Right hindlimb (tissue), 1 donor: Measurements from ENCODE around the gene DYDC1.
"Not testable (repeated sequence)": the region's sequence is repeated elsewhere in the genome, so short reads cannot be mapped to it uniquely, and the experiment has no call there.

ENCODE experiments used
- DNase-seq: peaks from one replicate; pipeline ENCODE4 v3.0.0-alpha.2; 2018

The DYDC1 gene

GRCh38 chr10:80333983-80334382 is 22.6 kb downstream of the DYDC1 start:
- no peak for DNase-seq

DNA sequence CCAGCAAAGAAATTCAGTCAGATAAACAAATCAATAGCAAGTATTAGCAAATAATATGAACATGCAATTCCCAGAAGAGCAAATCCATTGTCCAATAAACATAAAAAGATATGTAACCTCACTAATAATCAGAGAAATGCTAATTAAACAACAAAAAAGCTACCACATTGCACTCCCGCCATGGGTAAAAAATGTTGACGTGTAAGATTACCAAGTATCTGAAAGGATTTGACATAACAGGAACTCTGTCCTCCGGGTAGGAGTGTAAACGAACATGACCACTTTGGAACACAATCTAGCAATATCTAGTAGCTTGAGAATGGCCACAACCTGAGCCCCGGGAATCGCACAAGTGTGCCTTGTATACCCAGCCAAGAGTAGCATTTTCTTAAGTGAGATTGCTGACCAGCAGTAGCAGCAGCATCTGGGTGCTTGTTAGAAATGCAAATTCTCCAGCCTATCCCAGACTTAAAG is 31.6 kb downstream of the DYDC1 start:
- no peak for DNase-seq

DNA sequence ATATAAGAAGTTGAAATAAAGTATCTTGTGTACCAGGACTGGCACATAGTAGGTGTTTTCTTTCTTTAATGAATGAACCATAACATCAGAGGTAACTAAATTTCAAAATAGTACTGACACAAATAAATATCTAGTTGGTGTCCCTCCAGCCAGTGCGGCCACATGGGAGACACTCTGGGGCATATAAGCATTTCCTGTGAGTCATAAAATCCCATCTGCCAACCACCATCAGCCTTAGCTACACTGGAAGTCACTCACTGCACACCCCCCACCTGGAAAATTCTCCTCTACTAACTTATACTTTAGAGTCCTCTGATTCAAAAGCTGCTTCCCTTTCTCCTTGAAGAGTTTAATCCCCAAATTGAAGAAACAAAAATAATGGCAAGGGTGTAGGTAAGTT is 32.5 kb downstream of the DYDC1 start:
- no peak for DNase-seq

DNA sequence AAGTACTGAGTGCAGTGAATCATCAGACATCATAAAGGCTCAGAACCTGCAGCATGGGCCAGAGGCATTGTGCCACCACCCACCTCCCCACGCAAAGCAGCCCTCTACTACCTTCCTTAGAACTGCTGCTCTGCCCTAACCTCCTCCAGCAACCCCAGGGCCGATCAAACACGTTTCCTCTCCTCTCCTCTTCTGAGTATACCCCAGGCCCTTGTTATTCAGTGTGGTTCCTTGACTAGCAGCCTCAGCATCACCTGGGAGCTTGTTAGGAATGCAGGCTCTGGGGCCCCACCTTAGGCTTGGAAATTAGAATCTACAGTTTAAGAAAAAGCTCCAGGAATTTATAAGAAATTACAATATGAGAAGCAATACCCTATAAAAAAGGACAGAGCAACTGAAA is 33.2 kb downstream of the DYDC1 start:
- DNase-seq, result no peak

DNA sequence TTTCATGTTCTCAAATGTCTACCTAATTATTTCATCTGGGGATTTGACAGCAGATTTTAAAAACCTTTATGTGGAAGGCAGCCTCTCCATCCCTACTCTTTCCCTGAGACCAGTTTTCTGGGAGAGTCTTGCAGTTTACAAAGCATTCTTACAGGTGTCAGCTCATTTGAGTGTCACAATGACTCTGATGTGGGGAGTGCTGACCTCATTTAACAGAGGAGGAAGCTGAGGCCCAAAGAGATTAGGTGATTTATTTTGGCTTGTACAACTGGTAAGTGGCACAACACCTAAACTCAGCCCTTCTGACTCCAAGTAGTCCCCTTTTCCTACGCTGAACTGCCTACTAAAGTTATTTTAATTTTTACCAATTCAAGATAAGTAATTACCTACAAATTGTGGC is 33.8 kb downstream of the DYDC1 start:
- DNase-seq, result no peak

GRCh38 chr10:80322158-80322557 is 34.4 kb downstream of the DYDC1 start:
- no peak for DNase-seq

- DNase-seq, result no peak
These were observed 35.4 kb downstream of the DYDC1 start for GRCh38 chr10:80321183-80321582.

- no peak for DNase-seq
These were observed 36.2 kb downstream of the DYDC1 start for GRCh38 chr10:80320377-80320776.

GRCh38 chr10:80319725-80320290 is 36.7 kb downstream of the DYDC1 start:
- no peak for DNase-seq

- DNase-seq, result no peak
These were observed 37.2 kb downstream of the DYDC1 start for GRCh38 chr10:80319318-80319717.

DNA sequence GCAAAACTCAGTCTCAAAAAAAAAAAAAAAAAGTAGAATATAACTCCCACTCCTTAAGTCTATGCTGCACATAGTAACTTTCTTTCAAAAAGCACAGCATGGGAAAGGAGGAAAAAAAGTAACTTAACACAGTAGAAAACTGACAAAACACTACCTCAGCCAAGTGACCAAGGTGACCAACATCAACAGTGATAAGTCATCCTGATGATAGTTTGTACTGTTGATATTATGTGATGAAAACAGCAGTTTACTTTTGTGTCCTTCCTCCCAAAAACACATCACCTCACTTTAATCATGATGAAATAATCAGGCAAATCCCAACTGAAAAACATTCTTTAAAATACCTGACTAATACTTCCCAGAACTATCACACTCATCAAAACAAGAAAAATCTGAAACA is 37.8 kb downstream of the DYDC1 start:
- DNase-seq, result no peak

- DNase-seq, result no peak
These were observed 41.2 kb downstream of the DYDC1 start for GRCh38 chr10:80315391-80315790.

DNA sequence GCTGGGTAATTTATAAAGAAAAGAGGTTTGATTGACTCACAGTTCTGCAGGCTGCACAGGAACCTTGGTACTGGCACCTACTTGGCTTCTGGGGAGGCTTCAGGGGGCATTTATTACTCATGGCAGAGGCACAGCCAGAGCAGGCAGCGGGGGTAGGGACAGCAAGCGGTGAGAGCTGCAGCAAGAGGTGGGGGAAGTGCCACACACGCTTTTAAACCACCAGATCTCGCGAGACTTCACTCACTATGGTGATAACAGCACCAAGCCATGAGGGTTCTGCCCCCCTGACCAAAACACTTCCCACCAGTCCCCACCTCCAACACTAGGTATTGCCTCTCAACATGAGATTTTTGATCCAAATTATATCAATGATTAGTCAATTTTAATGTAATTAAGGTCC is 43.0 kb downstream of the DYDC1 start:
- no peak for DNase-seq

- not testable (repeated sequence) for DNase-seq
These were observed 50.6 kb downstream of the DYDC1 start for GRCh38 chr10:80305989-80306388.

DNA sequence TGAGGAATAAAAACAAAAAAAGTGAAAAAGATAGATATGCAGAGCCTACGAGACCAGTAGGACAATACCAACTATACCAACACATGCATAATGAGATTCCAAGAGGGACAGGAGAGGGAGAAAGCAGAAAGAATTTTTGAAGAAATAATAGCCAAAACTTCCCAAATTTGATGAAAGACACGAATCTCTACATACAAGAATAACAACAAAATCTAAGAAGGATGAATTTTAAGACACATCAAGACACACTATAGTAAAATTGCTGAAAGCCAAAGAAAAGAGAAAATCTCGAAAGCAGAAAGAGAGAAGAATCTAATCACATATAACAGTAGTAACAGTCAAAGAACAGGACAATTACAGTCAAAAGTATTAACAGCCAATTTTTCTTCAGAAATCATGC is 59.6 kb downstream of the DYDC1 start:
- no peak for DNase-seq

DNA sequence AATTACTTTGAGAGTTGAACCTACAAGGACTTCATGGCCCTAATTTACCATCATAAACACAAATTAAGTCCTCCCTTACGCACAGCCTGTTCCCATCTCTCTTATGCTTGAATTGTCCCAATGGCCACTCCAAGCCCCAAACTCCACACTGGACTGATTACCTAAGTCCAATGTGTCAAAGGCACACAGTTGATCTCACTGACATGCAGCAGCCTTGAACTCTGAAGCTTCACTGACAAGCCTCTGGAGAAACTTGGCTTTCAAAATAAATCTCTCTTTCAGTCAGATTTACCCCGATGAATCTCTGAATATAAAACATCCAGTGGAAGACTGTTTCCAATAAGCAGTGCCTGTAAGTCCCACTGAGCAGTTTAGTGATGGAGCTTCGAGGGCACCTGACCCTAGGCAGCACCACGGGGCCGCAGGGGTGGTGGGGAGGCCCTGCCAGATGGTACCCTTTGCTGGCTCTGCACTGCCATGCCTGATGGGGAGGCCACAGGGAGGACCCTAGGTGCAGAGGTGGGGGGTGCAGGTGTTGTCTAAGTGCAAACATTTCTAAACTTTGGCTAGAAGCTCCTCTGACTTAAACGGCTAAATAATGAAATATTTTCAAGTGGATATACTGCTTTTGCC is 63.8 kb downstream of the DYDC1 start:
- DNase-seq, result no peak

DNA sequence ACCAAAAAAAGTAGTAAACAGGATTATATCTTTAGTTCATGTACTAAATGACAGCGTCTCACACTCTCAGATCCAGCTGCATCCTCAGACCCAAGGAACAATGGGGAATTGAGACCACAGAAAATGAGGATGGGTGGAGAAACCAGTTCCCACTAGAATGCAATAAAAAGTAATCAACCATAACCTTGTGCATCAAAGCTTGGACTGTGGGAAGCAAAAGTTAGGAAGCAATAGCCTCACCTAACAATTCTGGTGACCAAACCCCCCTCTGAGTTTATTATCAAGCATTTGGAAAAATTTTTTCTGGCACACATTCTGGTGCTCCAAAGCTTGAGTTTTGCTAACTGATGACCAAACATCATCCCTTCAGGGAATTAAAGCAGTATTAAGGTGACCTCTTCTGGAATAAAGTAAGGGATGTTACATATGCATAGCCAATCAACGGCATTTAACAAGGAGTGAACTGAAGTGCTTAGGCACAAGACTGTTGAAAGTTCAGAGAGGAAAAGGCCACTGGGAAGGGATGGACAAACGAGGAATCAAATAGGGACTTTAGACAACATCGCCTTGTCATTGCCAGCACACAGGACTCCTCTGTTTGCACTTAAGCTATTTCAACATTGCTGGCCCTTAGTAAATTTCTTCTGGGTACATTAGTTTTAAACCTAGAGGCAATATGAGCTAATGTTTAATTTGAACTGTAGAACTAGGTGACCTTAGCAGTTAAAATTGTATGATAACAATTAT is 65.9 kb downstream of the DYDC1 start:
- DNase-seq, result no peak

DNA sequence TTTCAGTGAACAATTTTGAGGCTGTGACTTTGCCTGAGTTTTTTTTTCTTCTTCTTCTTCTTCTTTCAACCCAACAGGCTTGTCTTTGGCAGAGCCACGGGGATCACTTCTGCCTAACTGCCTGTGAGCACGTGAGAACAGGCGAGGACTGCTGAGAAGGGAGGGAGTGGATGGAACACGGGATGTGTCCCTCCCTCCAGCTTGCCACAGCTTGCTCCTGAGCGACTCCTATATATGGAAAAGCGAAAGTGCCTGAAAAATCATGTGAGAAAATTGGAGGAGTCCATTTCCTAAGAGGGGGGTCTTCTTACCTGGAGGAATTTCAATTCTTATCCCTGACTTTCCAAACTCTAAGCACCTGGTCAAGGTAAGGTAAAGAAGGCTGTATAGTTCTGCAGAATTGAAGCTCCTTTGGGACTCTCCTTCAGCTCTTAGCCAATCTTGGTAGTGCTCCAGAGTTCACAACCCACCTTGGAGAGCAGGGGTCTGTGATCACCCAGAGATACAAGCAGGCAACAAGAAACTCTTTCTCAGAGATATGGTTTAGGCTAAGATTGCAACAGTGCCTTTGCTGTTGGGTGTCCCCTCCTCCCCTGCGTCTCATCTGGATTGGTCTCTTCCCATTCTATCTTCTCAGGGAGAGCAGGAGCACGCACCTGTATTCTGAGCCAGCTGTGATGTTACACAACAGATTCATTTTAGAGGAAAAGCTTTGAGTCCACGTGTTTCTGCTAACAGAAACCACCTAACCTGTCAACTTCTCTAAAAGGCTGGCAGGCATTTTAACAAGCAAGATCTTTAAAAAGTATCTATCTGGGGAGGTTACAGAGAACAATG is 66.9 kb downstream of the DYDC1 start, which contains the start of gene MAT1A:
TSS of gene MAT1A (minus strand) at position 208 of the 837 bp plus-strand sequence. CDS start 235 bp downstream, outside the sequence.
- no peak for DNase-seq

- no peak for DNase-seq
These were observed 67.7 kb downstream of the DYDC1 start for GRCh38 chr10:80288849-80289248.
